SK-N-SH (cell line): ENCODE measurements around the gene AGAP2. TPM values are rescaled to one million over a fixed set of nuclear protein-coding genes. Genes with fewer than 3 reads are reported as not detected.
"Not testable (repeated sequence)": the region's sequence is repeated elsewhere in the genome, so short reads cannot be mapped to it uniquely, and the experiment has no call there.

Experiments
- CTCF ChIA-PET: fragments of 300-600, 350-600 bp; formaldehyde crosslinking; extraction: SDS; loops from one replicate; lab custom pipeline; 2021; lab: Yijun Ruan, JAX
- POLR2A ChIA-PET: fragments of 350-600 bp; sonication (Branson Sonifier 250); formaldehyde crosslinking; extraction: SDS; loops from one replicate; lab custom pipeline; 2020; ENCODE audit warnings: antibody characterized with exemption, inconsistent platforms; lab: Yijun Ruan, JAX
- DNase-seq: peaks from one replicate; pipeline ENCODE4 v3.0.0; 2012
- H2AFZ ChIP-seq: fragments of 200-600 bp; sonication (generic); 2 replicates; pipeline ENCODE4 v1.8.1; 2016; ENCODE audit warnings: antibody characterized with exemption, mild to moderate bottlenecking, low read depth
- H3F3A ChIP-seq: fragments of 200-600 bp; sonication (generic); replicated peaks from 2 replicates; pipeline ENCODE3; 2016; ENCODE audit warnings: antibody characterized with exemption, mild to moderate bottlenecking; ENCODE audit not compliant: insufficient read depth
- H3K27ac ChIP-seq, 2 experiments: fragments of 200-500 bp in 1 of 2; fragments of 200-600 bp in 1 of 2; sonication (Bioruptor generic) in 1 of 2; sonication (generic), shearing (Covaris generic) in 1 of 2; 2 replicates each; pipeline versions ENCODE4 v1.5.1 to v1.6.1; 2014 to 2016; ENCODE audit warnings: low read depth in 2 of 2, inconsistent platforms in 1 of 2, low read length in 1 of 2, mild to moderate bottlenecking in 1 of 2, mixed read lengths in 1 of 2
- H3K27me3 ChIP-seq: fragments of 200-600 bp; sonication (generic), shearing (Covaris generic); 2 replicates; pipeline ENCODE4 v1.6.1; 2016; ENCODE audit warnings: mixed run types; ENCODE audit not compliant: insufficient read depth
- H3K36me3 ChIP-seq, 2 experiments: fragments of 200-500 bp in 1 of 2; fragments of 200-600 bp in 1 of 2; sonication (Bioruptor generic) in 1 of 2; sonication (generic) in 1 of 2; replicated peaks in 1 of 2; 2 replicates each; pipeline versions ENCODE3 to v1.5.1; 2014 to 2016; ENCODE audit warnings: low read length in 1 of 2, mild to moderate bottlenecking in 1 of 2; ENCODE audit not compliant: insufficient read depth in 2 of 2, control insufficient read depth in 1 of 2
- H3K4me1 ChIP-seq, 2 experiments: fragments of 200-500 bp in 1 of 2; fragments of 200-600 bp in 1 of 2; sonication (Bioruptor generic) in 1 of 2; sonication (generic), shearing (Covaris generic) in 1 of 2; 2 replicates each; pipeline versions ENCODE4 v1.5.1 to v1.6.1; 2014 to 2016; ENCODE audit warnings: low read depth in 1 of 2, low read length in 1 of 2, mixed run types in 1 of 2; ENCODE audit not compliant: insufficient read depth in 2 of 2, control insufficient read depth in 1 of 2
- H3K4me2 ChIP-seq: fragments of 200-600 bp; sonication (generic), shearing (Covaris generic); 2 replicates; pipeline ENCODE4 v1.6.1; 2017; ENCODE audit warnings: mixed run types
- H3K4me3 ChIP-seq, 2 experiments: fragments of 200-500 bp in 1 of 2; fragments of 200-600 bp in 1 of 2; sonication (Bioruptor generic) in 1 of 2; sonication (generic), shearing (Covaris generic) in 1 of 2; 2 replicates each; pipeline versions ENCODE4 v1.5.1 to v1.8.1; 2014 to 2016; ENCODE audit warnings: low read depth in 2 of 2, inconsistent platforms in 1 of 2, low read length in 1 of 2, mild to moderate bottlenecking in 1 of 2, mixed read lengths in 1 of 2, moderate library complexity in 1 of 2
- H3K79me2 ChIP-seq: fragments of 200-600 bp; sonication (generic); 2 replicates; pipeline ENCODE4 v1.8.1; 2017; ENCODE audit warnings: mild to moderate bottlenecking; ENCODE audit not compliant: insufficient read depth
- H3K9ac ChIP-seq: fragments of 200-600 bp; sonication (generic); 2 replicates; pipeline ENCODE4 v1.6.1; 2017; ENCODE audit warnings: mixed run types
- H3K9me2 ChIP-seq: fragments of 200-600 bp; sonication (generic); 2 replicates; pipeline ENCODE4 v1.6.1; 2017; ENCODE audit warnings: mixed run types
- H3K9me3 ChIP-seq: fragments of 200-600 bp; sonication (generic); 2 replicates; pipeline ENCODE4 v1.6.1; 2017; ENCODE audit warnings: mixed run types, mild to moderate bottlenecking, moderate library complexity
- H4K20me1 ChIP-seq: fragments of 200-600 bp; sonication (generic); 2 replicates; pipeline ENCODE4 v1.6.1; 2017; ENCODE audit warnings: mild to moderate bottlenecking, mixed run types; ENCODE audit not compliant: insufficient read depth
- CHD2 ChIP-seq: fragments of 150-350 bp; IDR thresholded peaks from 2 replicates; pipeline ENCODE4 v1.6.1; 2018; ENCODE audit warnings: low read length; ENCODE audit not compliant: partially characterized antibody
- EP300 ChIP-seq, 2 experiments: IDR thresholded peaks; 2 replicates each; pipeline versions ENCODE4 v1.4.0 to v1.6.1; 2012; ENCODE audit warnings: borderline replicate concordance in 1 of 2, low read depth in 1 of 2, low read length in 1 of 2
- EZH2phosphoT487 ChIP-seq: fragments of 200-600 bp; sonication (generic); IDR thresholded peaks from 2 replicates; pipeline ENCODE4 v1.6.1; 2017; ENCODE audit warnings: low read depth, mixed run types, mild to moderate bottlenecking, antibody characterized with exemption, moderate library complexity, borderline replicate concordance
- GATA2 ChIP-seq: sonication (generic); formaldehyde crosslinking; IDR thresholded peaks from 2 replicates; pipeline ENCODE4 v1.5.0; 2020; ENCODE audit warnings: mild to moderate bottlenecking, missing genetic modification reagents
- MXI1 ChIP-seq: IDR thresholded peaks from 2 replicates; pipeline ENCODE4 v1.6.1; 2012; ENCODE audit warnings: mild to moderate bottlenecking, low read depth, low read length, improper control_type of control experiment
- NFIC ChIP-seq: IDR thresholded peaks from 2 replicates; pipeline ENCODE4 v1.4.0; 2012; ENCODE audit warnings: borderline replicate concordance
- NRF1 ChIP-seq: IDR thresholded peaks from 2 replicates; pipeline ENCODE4 v1.6.1; 2012; ENCODE audit warnings: low read depth, mild to moderate bottlenecking, low read length
- RCOR1 ChIP-seq: fragments of 150-350 bp; IDR thresholded peaks from 2 replicates; pipeline ENCODE4 v1.6.1; 2017; ENCODE audit warnings: antibody characterized with exemption, low read length
- RFX5 ChIP-seq: IDR thresholded peaks from 2 replicates; pipeline ENCODE4 v1.6.1; 2012; ENCODE audit warnings: mild to moderate bottlenecking, improper control_type of control experiment, low read length
- RXRA ChIP-seq: IDR thresholded peaks from 2 replicates; pipeline ENCODE4 v1.4.0; 2012; ENCODE audit warnings: low read depth, mild to moderate bottlenecking, borderline replicate concordance
- SMC3 ChIP-seq: IDR thresholded peaks from 2 replicates; pipeline ENCODE4 v1.6.1; 2012; ENCODE audit warnings: low read depth, low read length, improper control_type of control experiment
- TAF1 ChIP-seq: IDR thresholded peaks from 2 replicates; pipeline ENCODE4 v1.6.1; 2012; ENCODE audit warnings: low read depth, mild to moderate bottlenecking, low read length, moderate library complexity, borderline replicate concordance
- TCF12 ChIP-seq: IDR thresholded peaks from 2 replicates; pipeline ENCODE4 v1.4.0; 2012
- TEAD4 ChIP-seq: IDR thresholded peaks from 2 replicates; pipeline ENCODE4 v1.4.0; 2012; ENCODE audit warnings: mild to moderate bottlenecking, borderline replicate concordance; ENCODE audit not compliant: insufficient read depth
- YY1 ChIP-seq: IDR thresholded peaks from 2 replicates; pipeline ENCODE4 v1.4.0; 2012; ENCODE audit warnings: low read depth, mild to moderate bottlenecking
- WGBS: methylation state at CpG from one replicate; pipeline ENCODE4 v1.1.6; 2017; ENCODE audit warnings: low lambda C conversion rate; 5-methylcytosine and 5-hydroxymethylcytosine counted together
- polyA plus RNA-seq, 3 experiments: library from polyadenylated mRNA; depleted of rRNA; stranded (reverse); fragments of >200 nt; gene quantifications; 2 replicates each; pipeline ENCODE4 v1.2.3, GENCODE V29; 2012
- TF ChIP-seq, protein P1 (sequence below): IDR thresholded peaks from 2 replicates; pipeline ENCODE4 v1.4.0; 2012; ENCODE audit warnings: low read depth, borderline replicate concordance
- TF ChIP-seq, protein P2 (sequence below): fragments of 150-350 bp; IDR thresholded peaks from 2 replicates; pipeline ENCODE4 v1.6.1; 2017; ENCODE audit warnings: antibody characterized with exemption, low read length, low read depth, borderline replicate concordance

The AGAP2 gene
- polyA plus RNA-seq, 1 of the 3 experiments (the other 2 are of a cell fraction), result 5.2 TPM

GRCh38 chr12:57677947-57678346 is 60.6 kb downstream of the AGAP2 start:
- H3K79me2 ChIP-seq, H3K9me3 ChIP-seq, H3K4me1 ChIP-seq, H4K20me1 ChIP-seq, DNase-seq, H3K9ac ChIP-seq, H3K36me3 ChIP-seq, H3K4me3 ChIP-seq, H3F3A ChIP-seq, H3K27me3 ChIP-seq, POLR2A ChIA-PET, H3K4me2 ChIP-seq, H3K9me2 ChIP-seq, H3K27ac ChIP-seq, H2AFZ ChIP-seq: not testable (repeated sequence)
- whole genome bisulfite sequencing, result 79% methylated on average over 9 of the region's 9 CpGs
- CTCF ChIA-PET, result interaction anchor here (1.6 kb wide), 1 partner anchor 45 kb away, joined by 6 read pairs; the partner anchor contains the start of gene B4GALNT1

GRCh38 chr12:57674691-57675090 is 63.9 kb downstream of the AGAP2 start:
- no peak overlapping the region for H3K9ac ChIP-seq
- POLR2A ChIA-PET, result no interaction called here

More at GRCh38 chr12:57674691-57675090, 63.9 kb downstream of the AGAP2 start:
- DNase-seq, result no peak
- CTCF ChIA-PET, result interaction anchor here (1.1 to 1.7 kb wide), 2 partner anchors 18 to 91 kb away, joined by 3 to 4 read pairs; no protein-coding TSS in a partner anchor
- Histone ChIP-seq H3K79me2 (no peaks in the 10 kb centered on the region), H3K27ac (no peak overlapping the region), H3K9me3 (no peaks in the 10 kb centered on the region), H3K9me2 (no peaks in the 10 kb centered on the region), H3K4me3 (no peak overlapping the region), H4K20me1 (no peaks in the 10 kb centered on the region), H3K4me2 (no peak overlapping the region), H2AFZ (no peak overlapping the region), H3F3A (no peaks in the 10 kb centered on the region), H3K27me3 (no peaks in the 10 kb centered on the region; the same call in 1 of the 2 replicates), H3K4me1 (no peaks in the 10 kb centered on the region), H3K36me3 (no peaks in the 10 kb centered on the region)
- 75% methylated on average over 15 of the region's 29 CpGs for whole genome bisulfite sequencing
- TF ChIP-seq MXI1 (no peak), NRF1 (no peak), SMC3 (no peak), TAF1 (no peak), GATA2 (CRISPR knock-in tag) (no peak), CHD2 (no peak), NFIC (no peak), TEAD4 (no peak), YY1 (no peak), EP300 (IDR thresholded peaks at IDR 0.05; ENCODE audit: borderline replicate concordance in 1 of 2, low read depth in 1 of 2, low read length in 1 of 2) (no peak), RCOR1 (no peak), RFX5 (no peak), TCF12 (no peak), RXRA (no peak), EZH2phosphoT487 (no peak)
- TF ChIP-seq, protein P1, sequence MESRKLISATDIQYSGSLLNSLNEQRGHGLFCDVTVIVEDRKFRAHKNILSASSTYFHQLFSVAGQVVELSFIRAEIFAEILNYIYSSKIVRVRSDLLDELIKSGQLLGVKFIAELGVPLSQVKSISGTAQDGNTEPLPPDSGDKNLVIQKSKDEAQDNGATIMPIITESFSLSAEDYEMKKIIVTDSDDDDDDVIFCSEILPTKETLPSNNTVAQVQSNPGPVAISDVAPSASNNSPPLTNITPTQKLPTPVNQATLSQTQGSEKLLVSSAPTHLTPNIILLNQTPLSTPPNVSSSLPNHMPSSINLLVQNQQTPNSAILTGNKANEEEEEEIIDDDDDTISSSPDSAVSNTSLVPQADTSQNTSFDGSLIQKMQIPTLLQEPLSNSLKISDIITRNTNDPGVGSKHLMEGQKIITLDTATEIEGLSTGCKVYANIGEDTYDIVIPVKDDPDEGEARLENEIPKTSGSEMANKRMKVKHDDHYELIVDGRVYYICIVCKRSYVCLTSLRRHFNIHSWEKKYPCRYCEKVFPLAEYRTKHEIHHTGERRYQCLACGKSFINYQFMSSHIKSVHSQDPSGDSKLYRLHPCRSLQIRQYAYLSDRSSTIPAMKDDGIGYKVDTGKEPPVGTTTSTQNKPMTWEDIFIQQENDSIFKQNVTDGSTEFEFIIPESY, result no peak
- TF ChIP-seq, protein P2, sequence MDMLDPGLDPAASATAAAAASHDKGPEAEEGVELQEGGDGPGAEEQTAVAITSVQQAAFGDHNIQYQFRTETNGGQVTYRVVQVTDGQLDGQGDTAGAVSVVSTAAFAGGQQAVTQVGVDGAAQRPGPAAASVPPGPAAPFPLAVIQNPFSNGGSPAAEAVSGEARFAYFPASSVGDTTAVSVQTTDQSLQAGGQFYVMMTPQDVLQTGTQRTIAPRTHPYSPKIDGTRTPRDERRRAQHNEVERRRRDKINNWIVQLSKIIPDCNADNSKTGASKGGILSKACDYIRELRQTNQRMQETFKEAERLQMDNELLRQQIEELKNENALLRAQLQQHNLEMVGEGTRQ, result no peak

Other genes with a start within 250 kb of the AGAP2 start
- 26.3 and 36.5 TPM in 2 replicates for gene DDIT3, start 218.2 kb downstream of the AGAP2 start, polyA plus RNA-seq (2012; rRNA removed)
- 3.6 and 8.6 TPM in 2 replicates for gene MBD6, start 215.9 kb downstream of the AGAP2 start, polyA plus RNA-seq (2012; rRNA removed)
- gene DCTN2, start 191.6 kb downstream of the AGAP2 start, polyA plus RNA-seq (2012; rRNA removed), result 122 and 139 TPM in 2 replicates
- gene KIF5A, start 188.7 kb downstream of the AGAP2 start, polyA plus RNA-seq (2012; rRNA removed), result 6.2 and 8.9 TPM in 2 replicates
- gene PIP4K2C, start 147.6 kb downstream of the AGAP2 start, polyA plus RNA-seq (2012; rRNA removed), result 34.2 and 40.1 TPM in 2 replicates
- 61.2 and 62.6 TPM in 2 replicates for gene DTX3, start 133.9 kb downstream of the AGAP2 start, polyA plus RNA-seq (2012; rRNA removed)
- gene ARHGEF25, start 127.3 kb downstream of the AGAP2 start, polyA plus RNA-seq (2012; rRNA removed), result 48.1 and 51.6 TPM in 2 replicates
- 5.2 and 5.3 TPM in 2 replicates for gene B4GALNT1, start 105.5 kb downstream of the AGAP2 start, polyA plus RNA-seq (2012; rRNA removed)
- 280 and 362 TPM in 2 replicates for gene OS9, start 44.6 kb downstream of the AGAP2 start, polyA plus RNA-seq (2012; rRNA removed)
- gene TSPAN31, start 6.3 kb upstream of the AGAP2 start, polyA plus RNA-seq (2012; rRNA removed), result 36.8 and 42.8 TPM in 2 replicates
- gene CDK4, start 13.6 kb upstream of the AGAP2 start, polyA plus RNA-seq (2012; rRNA removed), result 324 and 395 TPM in 2 replicates
- 21.2 and 24.2 TPM in 2 replicates for gene MARCHF9, start 16.4 kb upstream of the AGAP2 start, polyA plus RNA-seq (2012; rRNA removed)
- 1.7 and 2.3 TPM in 2 replicates for gene CYP27B1, start 28.3 kb upstream of the AGAP2 start, polyA plus RNA-seq (2012; rRNA removed)
- gene METTL1, start 33.4 kb upstream of the AGAP2 start, polyA plus RNA-seq (2012; rRNA removed), result 28.0 and 33.2 TPM in 2 replicates
- gene EEF1AKMT3, start 33.9 kb upstream of the AGAP2 start, polyA plus RNA-seq (2012; rRNA removed), result 10.3 and 10.8 TPM in 2 replicates
- 23.0 and 28.7 TPM in 2 replicates for gene TSFM, start 44.0 kb upstream of the AGAP2 start, polyA plus RNA-seq (2012; rRNA removed)
- 4.7 and 5.2 TPM in 2 replicates for gene AVIL, start 80.0 kb upstream of the AGAP2 start, polyA plus RNA-seq (2012; rRNA removed)
- gene CTDSP2, start 108.0 kb upstream of the AGAP2 start, polyA plus RNA-seq (2012; rRNA removed), result 117 and 119 TPM in 2 replicates
- 6.4 and 6.6 TPM in 2 replicates for gene ATP23, start 202.8 kb upstream of the AGAP2 start, polyA plus RNA-seq (2012; rRNA removed)